Stimulated activated CD4-positive, alpha-beta T cell treated with anti-CD3 and anti-CD28 coated beads, Interleukin-15, amount 100 ng/mL, for 1 hour (primary cell): ENCODE results near the gene ABHD12.

ENCODE experiments used
- DNase-seq, 2 donors: peaks; one replicate each; pipeline ENCODE4 v3.0.0-alpha.2; 2020; ENCODE audit warnings: low read depth in 1 of 2, low spot score in 1 of 2

ABHD12 gene

GRCh38 chr20:25258828-25259227, 131.8 kb downstream of the ABHD12 start:
- DNase-seq, result no peak

GRCh38 chr20:25258476-25258805, 132.2 kb downstream of the ABHD12 start:
- DNase-seq, result no peak

- no peak for DNase-seq
Measured at GRCh38 chr20:25257756-25258475, 132.7 kb downstream of the ABHD12 start.

GRCh38 chr20:25257130-25257529, 133.5 kb downstream of the ABHD12 start:
- DNase-seq, result no peak

GRCh38 chr20:25256226-25256859, 134.3 kb downstream of the ABHD12 start:
- DNase-seq, result no peak

GRCh38 chr20:25254986-25255680, 135.5 kb downstream of the ABHD12 start:
- no peak for DNase-seq

GRCh38 chr20:25254571-25254970, 136.1 kb downstream of the ABHD12 start:
- no peak for DNase-seq

GRCh38 chr20:25253606-25254275, 136.9 kb downstream of the ABHD12 start:
- no peak for DNase-seq

GRCh38 chr20:25252686-25253421, 137.8 kb downstream of the ABHD12 start:
- no peak for DNase-seq

- DNase-seq, result no peak
Measured at GRCh38 chr20:25252230-25252651, 138.4 kb downstream of the ABHD12 start.

GRCh38 chr20:25251558-25251957, 139.1 kb downstream of the ABHD12 start:
- no peak for DNase-seq

- DNase-seq, result no peak
Measured at GRCh38 chr20:25251019-25251418, 139.6 kb downstream of the ABHD12 start.

- no peak for DNase-seq
Measured at GRCh38 chr20:25250508-25250907, 140.1 kb downstream of the ABHD12 start.
